SJSA1 (cell line): ENCODE measurements around the gene MED28. TPM values are rescaled to one million over a fixed set of nuclear protein-coding genes. Genes with fewer than 3 reads are reported as not detected.
"Not testable (repeated sequence)": the region's sequence is repeated elsewhere in the genome, so short reads cannot be mapped to it uniquely, and the experiment has no call there.

Source experiments
- DNase-seq, 2 experiments: peaks; one replicate each; pipeline ENCODE4 v3.0.0-alpha.2; 2015 to 2020; ENCODE audit warnings: low spot score in 2 of 2, low read depth in 1 of 2
- H3K27ac ChIP-seq: fragments of 250-450 bp; sonication (Bioruptor Pico); 2 replicates; pipeline ENCODE4 v1.5.1; 2020; ENCODE audit warnings: mild to moderate bottlenecking, moderate library complexity
- H3K27me3 ChIP-seq: fragments of 250-450 bp; sonication (Bioruptor Pico); replicated peaks from 2 replicates; pipeline ENCODE4 v1.5.1; 2020; ENCODE audit warnings: mild to moderate bottlenecking, moderate library complexity
- H3K36me3 ChIP-seq: fragments of 250-450 bp; sonication (Bioruptor Pico); 2 replicates; pipeline ENCODE4 v1.5.1; 2020; ENCODE audit warnings: mild to moderate bottlenecking
- H3K4me1 ChIP-seq: fragments of 250-450 bp; sonication (Bioruptor Pico); replicated peaks from 2 replicates; pipeline ENCODE4 v1.6.1; 2021; ENCODE audit warnings: mild to moderate bottlenecking
- H3K4me3 ChIP-seq: fragments of 250-450 bp; sonication (Bioruptor Pico); 2 replicates; pipeline ENCODE4 v1.5.1; 2020; ENCODE audit warnings: mild to moderate bottlenecking
- H3K9me3 ChIP-seq: fragments of 250-450 bp; sonication (Bioruptor Pico); replicated peaks from 2 replicates; pipeline ENCODE4 v1.5.1; 2020; ENCODE audit warnings: mild to moderate bottlenecking
- total RNA-seq: library from RNA; depleted of rRNA; stranded (reverse); fragments of >200 nt; shearing (Covaris generic); gene quantifications from 2 replicates; pipeline ENCODE4 v1.2.3, GENCODE V29; 2014; rRNA removed

MED28 gene
- 4.5 and 4.9 TPM in 2 replicates for total RNA-seq

DNA sequence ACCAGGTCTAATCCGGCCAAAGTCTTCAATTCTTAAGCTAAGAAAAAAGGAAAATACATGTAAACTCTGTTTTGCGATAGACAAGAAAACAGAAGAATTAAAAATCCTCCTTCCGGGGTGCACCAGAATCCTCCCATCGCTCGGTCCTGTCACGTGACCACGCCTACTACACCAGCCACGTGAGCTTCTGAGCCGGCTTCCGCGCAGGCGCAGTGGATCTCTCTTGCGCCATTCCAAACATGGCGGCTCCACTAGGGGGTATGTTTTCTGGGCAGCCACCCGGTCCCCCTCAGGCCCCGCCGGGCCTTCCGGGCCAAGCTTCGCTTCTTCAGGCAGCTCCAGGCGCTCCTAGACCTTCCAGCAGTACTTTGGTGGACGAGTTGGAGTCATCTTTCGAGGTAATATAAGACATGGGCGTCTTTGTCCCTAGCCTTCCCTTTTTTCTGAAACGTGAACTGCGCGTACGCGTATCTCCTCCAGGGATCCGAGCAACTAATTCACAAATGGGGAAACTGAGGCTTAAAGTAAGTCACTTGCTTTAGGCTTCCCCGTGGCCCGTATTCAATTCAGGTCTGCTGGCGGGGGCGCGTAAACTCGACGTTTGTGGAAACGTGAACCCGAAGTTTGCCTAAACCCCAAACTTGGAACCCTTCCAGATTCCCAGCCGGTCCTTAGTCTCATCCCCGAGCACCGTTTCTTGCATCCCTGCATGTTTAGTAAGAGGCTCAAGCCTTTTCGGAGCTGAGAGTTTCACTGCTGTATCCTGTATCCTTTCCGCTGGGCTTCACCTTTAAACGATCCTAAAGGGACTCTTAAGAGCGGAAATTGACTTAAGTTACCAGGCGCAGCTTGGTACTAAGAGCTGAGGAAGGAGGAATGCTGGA lies at the start of gene MED28:
TSS of gene MED28 (plus strand) at position 226 of the 884 bp plus-strand sequence. CDS start at position 240, 14 bp downstream.
- no peaks in the 10 kb centered on the region for H3K4me1 ChIP-seq
- H3K9me3 ChIP-seq, result no peaks in the 10 kb centered on the region
- peak within 1 kb of the TSS; percentile 61 for H3K27ac ChIP-seq
- peak; percentile 83 to 87 for DNase-seq
- H3K4me3 ChIP-seq, result peak within 1 kb of the TSS; percentile 60
- H3K27me3 ChIP-seq, result no peaks in the 10 kb centered on the region
- 0 out of 2 replicates have a peak, but pooled peaks cover 3% of the 10 kb centered on the region for H3K36me3 ChIP-seq

GRCh38 chr4:17565846-17566245 lies 48.6 kb upstream of the MED28 start:
- Histone ChIP-seq H3K9me3 (no peaks in the 10 kb centered on the region), H3K27me3 (no peaks in the 10 kb centered on the region)

DNA sequence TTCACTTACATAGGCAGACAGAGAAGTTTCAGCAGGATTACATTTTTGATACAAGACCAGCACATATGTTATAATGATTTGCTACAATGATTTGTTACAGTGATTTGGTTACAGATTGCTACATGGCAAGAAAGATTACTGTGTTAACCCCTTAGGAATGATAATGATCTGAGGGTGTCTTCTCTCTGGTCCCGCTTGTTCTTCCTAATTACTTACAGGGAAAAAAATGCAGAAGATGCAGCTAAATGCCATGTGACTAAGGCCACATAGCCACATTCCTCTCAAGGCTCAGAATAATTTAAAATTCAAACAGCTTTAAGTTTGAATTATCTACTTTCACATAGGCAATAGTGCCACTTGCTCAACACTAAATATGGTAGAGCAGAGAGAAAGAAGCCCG lies 47.2 kb upstream of the MED28 start:
- Histone ChIP-seq H3K4me1 (no peaks in the 10 kb centered on the region), H3K36me3 (no peaks in the 10 kb centered on the region), H3K27ac (no peak overlapping the region), H3K27me3 (no peaks in the 10 kb centered on the region), H3K9me3 (no peaks in the 10 kb centered on the region), H3K4me3 (no peak overlapping the region)
- DNase-seq, result no peak

More at GRCh38 chr4:17565846-17566245, 48.6 kb upstream of the MED28 start:
- H3K27ac ChIP-seq, result no peak overlapping the region
- no peak for DNase-seq
- H3K36me3 ChIP-seq, result no peaks in the 10 kb centered on the region
- H3K4me1 ChIP-seq, result no peaks in the 10 kb centered on the region
- H3K4me3 ChIP-seq, result no peak overlapping the region

DNA sequence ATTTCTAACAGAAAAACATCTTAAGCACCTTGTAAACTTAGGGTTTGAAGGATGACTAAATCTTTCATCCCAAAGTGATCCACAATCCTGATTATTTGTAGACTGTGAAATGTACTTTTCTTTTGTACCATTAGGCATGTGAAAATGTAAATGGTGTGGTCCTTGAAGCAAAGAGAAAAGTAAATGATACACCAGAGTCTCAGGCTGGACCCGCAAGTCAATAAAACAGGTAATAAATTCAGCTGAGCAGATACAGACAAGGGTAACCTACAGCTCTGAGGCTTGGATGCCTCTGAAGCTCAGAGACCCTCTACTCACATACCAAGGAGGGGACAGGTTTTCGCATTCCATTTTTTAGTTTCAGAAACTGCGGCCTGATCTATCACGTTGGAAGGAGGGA lies 40.2 kb upstream of the MED28 start:
- DNase-seq, result no peak
- H3K27ac ChIP-seq, result no peak overlapping the region
- 0 out of 2 replicates have a peak, but pooled peaks cover 3% of the 10 kb centered on the region for H3K4me1 ChIP-seq
- H3K27me3 ChIP-seq, result no peaks in the 10 kb centered on the region
- H3K36me3 ChIP-seq, result no peaks in the 10 kb centered on the region
- no peaks in the 10 kb centered on the region for H3K9me3 ChIP-seq
- no peak overlapping the region for H3K4me3 ChIP-seq

GRCh38 chr4:17575177-17575576 lies 39.3 kb upstream of the MED28 start:
- not testable (repeated sequence) for H3K4me3 ChIP-seq, DNase-seq, H3K27ac ChIP-seq, H3K9me3 ChIP-seq, H3K27me3 ChIP-seq, H3K36me3 ChIP-seq, H3K4me1 ChIP-seq

GRCh38 chr4:17576932-17577664 lies 37.3 kb upstream of the MED28 start, which contains the start of gene LAP3:
Gene LAP3 (plus strand): TSS chr4:17577198. CDS start chr4:17577466, 268 bp downstream.
- Histone ChIP-seq H3K9me3 (no peaks in the 10 kb centered on the region), H3K4me3 (peak within 1 kb of the TSS; percentile 62)

DNA sequence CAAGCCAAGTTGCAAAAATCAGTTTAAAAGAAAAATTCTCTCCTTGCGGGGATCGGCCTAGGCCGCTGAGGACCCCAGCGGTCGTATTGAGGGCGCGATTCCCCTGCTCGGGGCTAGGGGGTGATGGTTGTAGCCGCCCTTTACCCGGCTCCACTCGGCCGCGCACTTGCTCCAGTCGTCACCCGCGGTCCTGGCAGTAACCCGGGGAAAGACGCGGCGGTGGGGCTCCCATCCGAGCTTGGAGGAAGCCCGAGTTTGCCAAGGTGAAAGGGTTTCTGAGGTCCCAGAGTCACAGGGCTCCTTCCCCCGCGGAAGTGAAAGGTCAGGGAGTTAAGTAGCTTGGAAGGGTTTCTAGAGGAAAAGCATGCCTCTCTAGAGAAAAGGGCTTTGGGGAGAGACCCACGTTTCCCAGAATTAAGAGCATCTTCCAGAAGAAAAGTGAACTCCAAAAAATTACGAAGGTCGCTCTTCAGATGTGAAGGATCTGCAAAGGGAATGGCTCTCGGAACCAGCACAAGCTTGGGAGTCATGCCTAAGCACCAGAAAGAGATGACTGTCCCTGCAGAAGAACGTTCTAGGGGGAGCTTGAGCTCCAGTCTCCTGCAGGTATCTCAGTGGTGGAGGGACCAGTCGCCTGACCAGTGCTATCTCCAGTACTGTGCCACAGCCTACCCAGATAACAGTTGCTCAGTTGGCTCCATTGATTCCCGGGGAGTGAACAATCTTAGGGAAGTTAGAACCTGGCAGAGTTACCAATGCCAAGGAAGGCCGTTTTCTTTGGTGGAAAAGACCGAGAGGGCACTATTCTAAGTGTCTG lies 36.6 kb upstream of the MED28 start:
- H3K9me3 ChIP-seq, result no peaks in the 10 kb centered on the region
- DNase-seq, result peak; percentile 10 to 35
- peak overlapping the region; percentile 14; the same call in 1 of the 2 replicates for H3K27ac ChIP-seq
- H3K27me3 ChIP-seq, result no peaks in the 10 kb centered on the region
- 0 out of 2 replicates have a peak, but pooled peaks cover 3% of the 10 kb centered on the region for H3K4me1 ChIP-seq
- peak overlapping the region; percentile 62 for H3K4me3 ChIP-seq
- H3K36me3 ChIP-seq, result peaks cover 6% of the 10 kb centered on the region; the same call in 1 of the 2 replicates

More at GRCh38 chr4:17576932-17577664, 37.3 kb upstream of the MED28 start, which contains the start of gene LAP3:
- H3K4me1 ChIP-seq, result 0 out of 2 replicates have a peak, but pooled peaks cover 3% of the 10 kb centered on the region
- no peaks in the 10 kb centered on the region for H3K27me3 ChIP-seq
- H3K27ac ChIP-seq, result peak within 1 kb of the TSS; percentile 14; the same call in 1 of the 2 replicates
- DNase-seq, result peak; percentile 90 to 93
- H3K36me3 ChIP-seq, result 0 out of 2 replicates have a peak, but pooled peaks cover 2% of the 10 kb centered on the region

DNA sequence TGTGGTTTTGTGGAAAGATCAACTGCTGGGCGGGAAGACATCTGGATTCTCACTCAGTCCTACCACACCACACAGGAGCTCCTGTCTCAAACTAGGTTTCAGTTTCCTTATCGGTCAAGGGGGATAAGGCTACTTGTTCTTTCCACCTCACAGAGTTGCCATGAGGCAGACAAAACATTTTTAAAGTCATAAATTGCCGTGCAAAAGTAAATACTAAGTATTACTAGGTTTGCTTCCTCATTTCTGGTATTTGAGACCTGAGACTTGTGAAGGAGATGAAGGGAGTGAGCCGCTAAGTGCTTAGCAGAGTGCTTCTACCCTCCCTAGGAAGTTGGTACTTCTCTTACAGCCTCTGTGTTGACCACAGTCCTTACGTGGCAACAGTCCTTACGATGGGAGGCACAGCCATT lies 36.0 kb upstream of the MED28 start:
- no peaks in the 10 kb centered on the region for H3K27me3 ChIP-seq
- H3K27ac ChIP-seq, result no peak overlapping the region
- H3K4me3 ChIP-seq, result peak overlapping the region; percentile 62
- H3K4me1 ChIP-seq, result 0 out of 2 replicates have a peak, but pooled peaks cover 3% of the 10 kb centered on the region
- peaks cover 6% of the 10 kb centered on the region; the same call in 1 of the 2 replicates for H3K36me3 ChIP-seq
- DNase-seq, result peak in 1 of 2 experiments; percentile 5
- H3K9me3 ChIP-seq, result no peaks in the 10 kb centered on the region

- Histone ChIP-seq H3K36me3 (peaks cover 9% of the 10 kb centered on the region), H3K9me3 (no peaks in the 10 kb centered on the region), H3K27me3 (no peaks in the 10 kb centered on the region), H3K4me1 (0 out of 2 replicates have a peak, but pooled peaks cover 3% of the 10 kb centered on the region), H3K4me3 (no peak overlapping the region), H3K27ac (no peak overlapping the region)
- peak in 1 of 2 experiments; percentile 1 for DNase-seq
Measured at GRCh38 chr4:17580969-17581368, 33.5 kb upstream of the MED28 start.

DNA sequence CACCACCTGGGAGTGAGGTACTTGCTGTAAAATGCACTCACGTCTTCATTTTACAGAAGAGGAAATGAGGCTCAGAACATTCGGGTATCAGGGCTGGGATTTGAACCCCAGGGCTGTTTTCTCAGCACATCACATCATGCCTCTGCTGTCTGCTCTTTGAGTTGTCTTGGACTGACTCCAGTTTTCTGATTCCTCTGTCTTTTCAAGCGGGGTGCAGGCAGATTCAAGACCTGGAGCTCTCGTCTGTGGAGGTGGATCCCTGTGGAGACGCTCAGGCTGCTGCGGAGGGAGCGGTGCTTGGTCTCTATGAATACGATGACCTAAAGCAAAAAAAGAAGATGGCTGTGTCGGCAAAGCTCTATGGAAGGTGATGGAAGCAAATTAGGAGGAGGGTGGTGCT lies 31.2 kb upstream of the MED28 start:
- H3K36me3 ChIP-seq, result peaks cover 9% of the 10 kb centered on the region
- DNase-seq, result no peak
- H3K9me3 ChIP-seq, result no peaks in the 10 kb centered on the region
- no peaks in the 10 kb centered on the region for H3K27me3 ChIP-seq
- no peak overlapping the region for H3K4me3 ChIP-seq
- no peaks in the 10 kb centered on the region for H3K4me1 ChIP-seq
- no peak overlapping the region for H3K27ac ChIP-seq

- no peak for DNase-seq
- H3K27me3 ChIP-seq, result no peaks in the 10 kb centered on the region
- H3K4me1 ChIP-seq, result no peaks in the 10 kb centered on the region
- H3K36me3 ChIP-seq, result peaks cover 9% of the 10 kb centered on the region
- no peak overlapping the region for H3K4me3 ChIP-seq
- no peak overlapping the region for H3K27ac ChIP-seq
- no peaks in the 10 kb centered on the region for H3K9me3 ChIP-seq
Measured at GRCh38 chr4:17583941-17584340, 30.5 kb upstream of the MED28 start.

- Histone ChIP-seq H3K4me1 (no peaks in the 10 kb centered on the region), H3K27ac (no peak overlapping the region), H3K4me3 (no peak overlapping the region), H3K36me3 (peaks cover 9% of the 10 kb centered on the region), H3K27me3 (no peaks in the 10 kb centered on the region), H3K9me3 (no peaks in the 10 kb centered on the region)
- DNase-seq, result no peak
Measured at GRCh38 chr4:17584521-17585213, 29.8 kb upstream of the MED28 start.
